Measurements from ENCODE around the gene ATPAF2. TPM values are rescaled to one million over a fixed set of nuclear protein-coding genes. Genes with fewer than 3 reads are reported as not detected.

ATPAF2 gene
- total and polyA plus RNA-seq, 7 donors = 10.3 to 28.8 (median 19.7) TPM

GRCh38 chr17:18066866-18067265 lies 27.9 kb upstream of the ATPAF2 start:
- intact Hi-C loops (cut with DNase I) = no loop called here
- Histone ChIP-seq H3K4me1 (no peaks in the 10 kb centered on the region), H3K36me3 (peaks cover 0 to 45% (median 10%) of the 10 kb centered on the region in 4 donors), H3K4me3 (no peak overlapping the region), H3K27me3 (no peaks in the 10 kb centered on the region), H3K27ac (no peak overlapping the region), H3K9me3 (no peaks in the 10 kb centered on the region)
- 92 to 98% methylated on average over 4 of the region's 4 CpGs for WGBS, 2 donors
- no peak for TF ChIP-seq EP300 (IDR thresholded peaks at IDR 0.05)
- no peak for TF ChIP-seq POLR2A (IDR thresholded peaks at IDR 0.05)
- TF ChIP-seq POLR2AphosphoS5 (IDR thresholded peaks at IDR 0.05) = no peak
- TF ChIP-seq CTCF (IDR thresholded peaks at IDR 0.05) = no peak
- no peak for DNase-seq

- no peak for TF ChIP-seq POLR2A (IDR thresholded peaks at IDR 0.05)
- no peak for TF ChIP-seq POLR2AphosphoS5 (IDR thresholded peaks at IDR 0.05)
- no peak for TF ChIP-seq CTCF (IDR thresholded peaks at IDR 0.05)
- TF ChIP-seq EP300 (IDR thresholded peaks at IDR 0.05) = no peak
- intact Hi-C loops (cut with DNase I) = no loop called here
- H3K27me3 ChIP-seq = no peaks in the 10 kb centered on the region
- H3K9me3 ChIP-seq = no peaks in the 10 kb centered on the region
- H3K4me3 ChIP-seq = no peak overlapping the region
- H3K4me1 ChIP-seq = no peaks in the 10 kb centered on the region
- H3K27ac ChIP-seq = no peak overlapping the region
- 95% methylated on average over 11 of the region's 11 CpGs for WGBS, 2 donors
- H3K36me3 ChIP-seq = peaks cover 0 to 58% (median 18%) of the 10 kb centered on the region in 4 donors
- no peak for DNase-seq
Observed at GRCh38 chr17:18065546-18065945, 26.6 kb upstream of the ATPAF2 start.

GRCh38 chr17:18064053-18064452 lies 25.1 kb upstream of the ATPAF2 start:
- WGBS, 2 donors = 78 to 81% methylated on average over 2 of the region's 2 CpGs
- Histone ChIP-seq H3K27me3 (no peaks in the 10 kb centered on the region), H3K4me3 (no peak overlapping the region), H3K4me1 (no peaks in the 10 kb centered on the region), H3K36me3 (peaks cover 0 to 72% (median 26%) of the 10 kb centered on the region in 4 donors), H3K9me3 (no peaks in the 10 kb centered on the region), H3K27ac (no peak overlapping the region)
- TF ChIP-seq POLR2A (IDR thresholded peaks at IDR 0.05) (no peak), POLR2AphosphoS5 (IDR thresholded peaks at IDR 0.05) (no peak), EP300 (IDR thresholded peaks at IDR 0.05) (no peak), CTCF (IDR thresholded peaks at IDR 0.05) (no peak)
- intact Hi-C loops (cut with DNase I) = no loop called here
- DNase-seq = no peak

GRCh38 chr17:18059283-18059682 lies 20.3 kb upstream of the ATPAF2 start:
- H3K27ac ChIP-seq = no peak overlapping the region
- 75 to 79% methylated on average over 5 of the region's 5 CpGs for WGBS, 2 donors
- H3K4me3 ChIP-seq = no peak overlapping the region
- H3K4me1 ChIP-seq = no peaks in the 10 kb centered on the region
- H3K9me3 ChIP-seq = no peaks in the 10 kb centered on the region
- no peaks in the 10 kb centered on the region for H3K27me3 ChIP-seq
- peaks cover 4 to 93% (median 31%) of the 10 kb centered on the region in 4 donors for H3K36me3 ChIP-seq
- intact Hi-C loops (cut with DNase I) = no loop called here
- no peak for DNase-seq
- TF ChIP-seq POLR2AphosphoS5 (IDR thresholded peaks at IDR 0.05) (no peak), CTCF (IDR thresholded peaks at IDR 0.05) (no peak), POLR2A (IDR thresholded peaks at IDR 0.05) (no peak)

GRCh38 chr17:18056214-18056613 lies 17.2 kb upstream of the ATPAF2 start:
- Histone ChIP-seq H3K9me3 (no peaks in the 10 kb centered on the region), H3K4me3 (no peak overlapping the region), H3K4me1 (no peaks in the 10 kb centered on the region), H3K36me3 (peaks cover 10 to 77% (median 23%) of the 10 kb centered on the region in 4 donors), H3K27me3 (no peaks in the 10 kb centered on the region), H3K27ac (no peak overlapping the region)
- WGBS, 2 donors = 86 to 89% methylated on average over 3 of the region's 3 CpGs
- intact Hi-C loops (cut with DNase I) = no loop called here
- DNase-seq = no peak
- TF ChIP-seq EP300 (IDR thresholded peaks at IDR 0.05) = no peak
- TF ChIP-seq POLR2AphosphoS5 (IDR thresholded peaks at IDR 0.05) = no peak
- no peak for TF ChIP-seq CTCF (IDR thresholded peaks at IDR 0.05)
- no peak for TF ChIP-seq POLR2A (IDR thresholded peaks at IDR 0.05)

Measured in sigmoid colon (tissue), 7 donors.